Measurements from ENCODE around the gene SDCCAG8. TPM values are rescaled to one million over a fixed set of nuclear protein-coding genes. Genes with fewer than 3 reads are reported as not detected.

The SDCCAG8 gene
- total and polyA plus RNA-seq, 2 experiments from 2014 or later = 28.0 to 66.7 TPM

GRCh38 chr1:243249214-243249613, 6.6 kb upstream of the SDCCAG8 start:
- TF ChIP-seq JUNB (IDR thresholded peaks at IDR 0.05; ENCODE audit: unreplicated experiment) (no peak), NANOG (IDR thresholded peaks at IDR 0.05; ENCODE audit: borderline replicate concordance) (no peak), ZNF114 (CRISPR knock-in tag; IDR thresholded peaks at IDR 0.05) (no peak), CREB1 (CRISPR knock-in tag; IDR thresholded peaks at IDR 0.05; ENCODE audit: low read depth) (no peak), CTCF (conservative IDR thresholded peaks at IDR 0.05; ENCODE audit: low read depth in 2 of 2) (no peak), EZH2phosphoT487 (IDR thresholded peaks at IDR 0.05; ENCODE audit: unreplicated experiment) (no peak), POLR2AphosphoS5 (IDR thresholded peaks at IDR 0.05; ENCODE audit: low read depth) (no peak), ZNF331 (CRISPR knock-in tag; IDR thresholded peaks at IDR 0.05; ENCODE audit: low read depth) (no peak), REST (IDR thresholded peaks at IDR 0.05; ENCODE audit: unreplicated experiment) (no peak), ZNF462 (CRISPR knock-in tag; IDR thresholded peaks at IDR 0.05) (no peak), ETS1 (IDR thresholded peaks at IDR 0.05) (no peak), EZH2 (IDR thresholded peaks at IDR 0.05; ENCODE audit: low read depth, unreplicated experiment) (no peak), STAT1 (IDR thresholded peaks at IDR 0.05; ENCODE audit: unreplicated experiment) (no peak)
- Mint-ChIP-seq H3K27me3 (ENCODE audit: insufficient read depth, low read depth, poor library complexity) (peaks cover 5% of the 10 kb centered on the region), H3K36me3 (ENCODE audit: low read depth) (peaks cover 8% of the 10 kb centered on the region), H3K9me3 (no peaks in the 10 kb centered on the region), H3K4me3 (no peak overlapping the region), H3K4me1 (peaks cover 46% of the 10 kb centered on the region), H3K27ac (no peak overlapping the region)
- no peak overlapping the region for H2AFZ ChIP-seq
- H3K36me3 ChIP-seq (ENCODE audit: insufficient read depth) = no peaks in the 10 kb centered on the region
- no peaks in the 10 kb centered on the region for H3F3A ChIP-seq (replicated peaks; ENCODE audit: low read depth)
- H4K20me1 ChIP-seq (replicated peaks; ENCODE audit: insufficient read depth) = peaks cover 33% of the 10 kb centered on the region
- ATAC-seq (no peak), DNase-seq (ENCODE audit: low spot score) (no peak)
- H3K27me3 ChIP-seq (ENCODE audit: insufficient read depth) = no peaks in the 10 kb centered on the region
- peaks cover 33% of the 10 kb centered on the region for H3K4me1 ChIP-seq (ENCODE audit: insufficient read depth)
- H3K9me2 ChIP-seq (ENCODE audit: insufficient read depth) = no peaks in the 10 kb centered on the region
- 0 out of 2 replicates have a peak overlapping the region, but pooled peaks have one; percentile 35 for H3K4me2 ChIP-seq
- peaks cover 100% of the 10 kb centered on the region for H3K79me2 ChIP-seq (replicated peaks; ENCODE audit: insufficient read depth)
- no peak overlapping the region for H3K27ac ChIP-seq (ENCODE audit: low read depth)
- no peak overlapping the region for H3K4me3 ChIP-seq

Data from GM23338 (cell line).